ENCODE data around the gene JAZF1.

- TF ChIP-seq, protein P1, sequence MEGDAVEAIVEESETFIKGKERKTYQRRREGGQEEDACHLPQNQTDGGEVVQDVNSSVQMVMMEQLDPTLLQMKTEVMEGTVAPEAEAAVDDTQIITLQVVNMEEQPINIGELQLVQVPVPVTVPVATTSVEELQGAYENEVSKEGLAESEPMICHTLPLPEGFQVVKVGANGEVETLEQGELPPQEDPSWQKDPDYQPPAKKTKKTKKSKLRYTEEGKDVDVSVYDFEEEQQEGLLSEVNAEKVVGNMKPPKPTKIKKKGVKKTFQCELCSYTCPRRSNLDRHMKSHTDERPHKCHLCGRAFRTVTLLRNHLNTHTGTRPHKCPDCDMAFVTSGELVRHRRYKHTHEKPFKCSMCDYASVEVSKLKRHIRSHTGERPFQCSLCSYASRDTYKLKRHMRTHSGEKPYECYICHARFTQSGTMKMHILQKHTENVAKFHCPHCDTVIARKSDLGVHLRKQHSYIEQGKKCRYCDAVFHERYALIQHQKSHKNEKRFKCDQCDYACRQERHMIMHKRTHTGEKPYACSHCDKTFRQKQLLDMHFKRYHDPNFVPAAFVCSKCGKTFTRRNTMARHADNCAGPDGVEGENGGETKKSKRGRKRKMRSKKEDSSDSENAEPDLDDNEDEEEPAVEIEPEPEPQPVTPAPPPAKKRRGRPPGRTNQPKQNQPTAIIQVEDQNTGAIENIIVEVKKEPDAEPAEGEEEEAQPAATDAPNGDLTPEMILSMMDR (conservative IDR thresholded peaks at IDR 0.05 in 1 of 2, IDR thresholded peaks at IDR 0.05 in 1 of 2; ENCODE audit: extremely low read depth in 1 of 2, insufficient read depth in 1 of 2, low read depth in 1 of 2, low read length in 2 of 2) = no peak
- no peak for TF ChIP-seq EZH2 (IDR thresholded peaks at IDR 0.05; ENCODE audit: borderline replicate concordance, low read length)
Observed at GRCh38 chr7:27925573-27926201, 254.9 kb downstream of the JAZF1 start.

Measured in mammary epithelial cell (primary cell).